DOHH2 (cell line): ENCODE data around the gene CZIB.

Experiments used
- H3F3A ChIP-seq: fragments of 200-600 bp; sonication (generic), shearing (Covaris generic); 2 replicates; pipeline ENCODE4 v1.6.0; 2016; ENCODE audit warnings: antibody characterized with exemption, mild to moderate bottlenecking; ENCODE audit not compliant: control insufficient read depth, insufficient read depth
- H3K27ac ChIP-seq: fragments of 200-600 bp; sonication (generic); 2 replicates; pipeline ENCODE4 v1.5.1; 2014; ENCODE audit warnings: low read depth, mild to moderate bottlenecking, low read length, moderate library complexity
- H3K27me3 ChIP-seq: fragments of 200-600 bp; sonication (generic); 2 replicates; pipeline ENCODE4 v1.6.1; 2014; ENCODE audit warnings: mild to moderate bottlenecking, low read length, mixed read lengths; ENCODE audit not compliant: control insufficient read depth
- H3K36me3 ChIP-seq: fragments of 200-600 bp; sonication (generic); 2 replicates; pipeline ENCODE4 v1.6.1; 2014; ENCODE audit warnings: mild to moderate bottlenecking, low read length, moderate library complexity, mixed read lengths; ENCODE audit not compliant: control insufficient read depth
- H3K4me1 ChIP-seq: fragments of 200-600 bp; sonication (generic); 2 replicates; pipeline ENCODE4 v1.6.1; 2014; ENCODE audit warnings: mild to moderate bottlenecking, low read length, mixed read lengths; ENCODE audit not compliant: control insufficient read depth
- H3K4me2 ChIP-seq: fragments of 200-600 bp; sonication (generic); 2 replicates; pipeline ENCODE4 v1.6.0; 2014; ENCODE audit warnings: mild to moderate bottlenecking, low read length, moderate library complexity
- H3K4me3 ChIP-seq: fragments of 200-600 bp; sonication (generic); 2 replicates; pipeline ENCODE4 v1.5.1; 2014; ENCODE audit warnings: mild to moderate bottlenecking, low read length, mixed read lengths
- H3K79me2 ChIP-seq: fragments of 200-600 bp; sonication (generic); 2 replicates; pipeline ENCODE4 v1.6.1; 2014; ENCODE audit warnings: mild to moderate bottlenecking, low read length, mixed read lengths; ENCODE audit not compliant: control insufficient read depth
- H3K9me2 ChIP-seq: fragments of 200-600 bp; sonication (generic); replicated peaks from 2 replicates; pipeline ENCODE4 v1.6.1; 2014; ENCODE audit warnings: mild to moderate bottlenecking, low read length, mixed read lengths; ENCODE audit not compliant: control insufficient read depth
- H3K9me3 ChIP-seq: fragments of 200-600 bp; sonication (generic); 2 replicates; pipeline ENCODE4 v1.6.1; 2014; ENCODE audit warnings: antibody characterized with exemption, low read length, mixed read lengths; ENCODE audit not compliant: control insufficient read depth, insufficient read depth
- H4K20me1 ChIP-seq: fragments of 200-600 bp; sonication (generic); 2 replicates; pipeline ENCODE4 v1.6.0; 2014; ENCODE audit warnings: low read depth, mild to moderate bottlenecking, antibody characterized with exemption, low read length, moderate library complexity; ENCODE audit not compliant: control insufficient read depth, insufficient read depth
- CTCF ChIP-seq: fragments of 200-600 bp; sonication (generic); IDR thresholded peaks from one replicate; pipeline ENCODE4 v1.5.1; 2014; ENCODE audit warnings: antibody characterized with exemption, mild to moderate bottlenecking, low read depth, low read length; ENCODE audit not compliant: poor library complexity, severe bottlenecking
- EZH2phosphoT487 ChIP-seq: fragments of 200-600 bp; sonication (generic); IDR thresholded peaks from 2 replicates; pipeline ENCODE4 v1.6.1; 2017; ENCODE audit warnings: borderline replicate concordance, mild to moderate bottlenecking, antibody characterized with exemption, low read length, moderate library complexity, mixed read lengths

Gene CZIB

GRCh38 chr1:53210954-53211353 is 9.5 kb downstream of the CZIB start:
- Histone ChIP-seq H3K79me2 (0 out of 2 replicates have a peak, but pooled peaks cover 3% of the 10 kb centered on the region), H3K9me2 (no peaks in the 10 kb centered on the region), H3K4me3 (no peak overlapping the region), H3K27me3 (no peaks in the 10 kb centered on the region), H3F3A (no peaks in the 10 kb centered on the region), H3K36me3 (peaks cover 81% of the 10 kb centered on the region), H3K4me2 (no peak overlapping the region), H3K27ac (no peak overlapping the region), H3K9me3 (peaks cover 17% of the 10 kb centered on the region), H3K4me1 (no peaks in the 10 kb centered on the region), H4K20me1 (no peaks in the 10 kb centered on the region)
- TF ChIP-seq EZH2phosphoT487 (no peak), CTCF (no peak)

- peaks cover 81% of the 10 kb centered on the region for H3K36me3 ChIP-seq
- H3K27ac ChIP-seq = no peak overlapping the region
- no peak overlapping the region for H3K4me3 ChIP-seq
- H3K4me1 ChIP-seq = no peaks in the 10 kb centered on the region
- H3K9me3 ChIP-seq = peaks cover 21% of the 10 kb centered on the region
- H3F3A ChIP-seq = no peaks in the 10 kb centered on the region
- no peaks in the 10 kb centered on the region for H3K27me3 ChIP-seq
- 0 out of 2 replicates have a peak, but pooled peaks cover 3% of the 10 kb centered on the region for H3K79me2 ChIP-seq
- H3K4me2 ChIP-seq = no peak overlapping the region
- H3K9me2 ChIP-seq = no peaks in the 10 kb centered on the region
- H4K20me1 ChIP-seq = no peaks in the 10 kb centered on the region
- TF ChIP-seq EZH2phosphoT487 (no peak), CTCF (no peak)
These were observed 10.1 kb downstream of the CZIB start for GRCh38 chr1:53210352-53210751.

DNA sequence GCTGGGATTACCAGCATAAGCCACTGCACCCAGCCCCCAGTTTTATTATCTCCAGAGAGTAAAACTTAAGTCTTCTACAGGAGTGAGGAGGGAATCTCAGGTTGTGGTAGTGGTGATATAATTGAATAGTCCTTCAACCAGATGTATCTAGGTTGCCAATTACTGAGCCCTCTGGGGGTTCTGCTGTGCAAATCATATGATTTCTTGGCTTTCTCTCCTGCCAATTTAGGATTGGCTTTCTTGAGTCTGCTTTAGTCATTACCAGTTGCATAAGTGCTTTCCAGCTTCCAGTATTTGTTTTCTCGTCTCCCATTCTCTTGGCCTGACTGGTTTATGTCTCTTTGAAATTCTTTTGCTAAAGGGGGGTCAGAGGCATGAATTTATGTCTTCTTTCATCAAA is 12.7 kb downstream of the CZIB start:
- no peaks in the 10 kb centered on the region for H3K4me1 ChIP-seq
- H3K4me3 ChIP-seq = no peak overlapping the region
- no peak overlapping the region for H3K4me2 ChIP-seq
- H3F3A ChIP-seq = no peaks in the 10 kb centered on the region
- TF ChIP-seq CTCF (no peak), EZH2phosphoT487 (no peak)
- H3K79me2 ChIP-seq = 0 out of 2 replicates have a peak, but pooled peaks cover 3% of the 10 kb centered on the region
- no peak overlapping the region for H3K27ac ChIP-seq
- no peaks in the 10 kb centered on the region for H4K20me1 ChIP-seq
- H3K9me2 ChIP-seq = no peaks in the 10 kb centered on the region
- peaks cover 84% of the 10 kb centered on the region for H3K36me3 ChIP-seq
- H3K9me3 ChIP-seq = peaks cover 22% of the 10 kb centered on the region
- no peaks in the 10 kb centered on the region for H3K27me3 ChIP-seq
